ENCODE results near the gene PSMB7.

PSMB7 gene

GRCh38 chr9:124381170-124381945 is 33.9 kb downstream of the PSMB7 start:
- no peak for DNase-seq (ENCODE audit: low spot score)

- no peak for DNase-seq (ENCODE audit: low spot score)
These were observed 37.5 kb downstream of the PSMB7 start for GRCh38 chr9:124377551-124378406.

GRCh38 chr9:124376329-124376728 is 38.9 kb downstream of the PSMB7 start:
- DNase-seq (ENCODE audit: low spot score) = no peak

- no peak for DNase-seq (ENCODE audit: low spot score)
These were observed 39.5 kb downstream of the PSMB7 start for GRCh38 chr9:124375726-124376125.

- no peak for DNase-seq (ENCODE audit: low spot score)
These were observed 41.4 kb downstream of the PSMB7 start for GRCh38 chr9:124373851-124374250.

GRCh38 chr9:124373386-124373785 is 41.9 kb downstream of the PSMB7 start:
- DNase-seq (ENCODE audit: low spot score) = no peak

GRCh38 chr9:124372038-124372437 is 43.2 kb downstream of the PSMB7 start:
- DNase-seq (ENCODE audit: low spot score) = no peak

- DNase-seq (ENCODE audit: low spot score) = no peak
These were observed 44.2 kb downstream of the PSMB7 start for GRCh38 chr9:124370896-124371582.

- DNase-seq (ENCODE audit: low spot score) = no peak
These were observed 45.9 kb downstream of the PSMB7 start for GRCh38 chr9:124369231-124369797.

GRCh38 chr9:124368692-124369091 is 46.5 kb downstream of the PSMB7 start:
- no peak for DNase-seq (ENCODE audit: low spot score)

- DNase-seq (ENCODE audit: low spot score) = no peak
These were observed 48.6 kb downstream of the PSMB7 start for GRCh38 chr9:124366476-124367220.

- no peak for DNase-seq (ENCODE audit: low spot score)
These were observed 50.2 kb downstream of the PSMB7 start for GRCh38 chr9:124365036-124365435.

GRCh38 chr9:124364141-124364540 is 51.1 kb downstream of the PSMB7 start:
- no peak for DNase-seq (ENCODE audit: low spot score)

GRCh38 chr9:124363326-124364096 is 51.7 kb downstream of the PSMB7 start:
- DNase-seq (ENCODE audit: low spot score) = no peak

- DNase-seq (ENCODE audit: low spot score) = no peak
These were observed 54.1 kb downstream of the PSMB7 start for GRCh38 chr9:124361128-124361527.

GRCh38 chr9:124359855-124360678 is 55.2 kb downstream of the PSMB7 start:
- DNase-seq (ENCODE audit: low spot score) = no peak

- no peak for DNase-seq (ENCODE audit: low spot score)
These were observed 55.8 kb downstream of the PSMB7 start for GRCh38 chr9:124359426-124359825.

- no peak for DNase-seq (ENCODE audit: low spot score)
These were observed 56.6 kb downstream of the PSMB7 start for GRCh38 chr9:124358631-124359030.

GRCh38 chr9:124357721-124358361 is 57.4 kb downstream of the PSMB7 start:
- no peak for DNase-seq (ENCODE audit: low spot score)
